CD4-positive, alpha-beta T cell (primary cell): Measurements from ENCODE around the gene MEGF8. TPM values are rescaled to one million over a fixed set of nuclear protein-coding genes. Genes with fewer than 3 reads are reported as not detected.

Source experiments
- ATAC-seq: fragments of 200-7000 bp; cut with Tn5 transposase; one replicate; pipeline ENCODE4 v1.10.0; 2022; ENCODE audit warnings: mild to moderate bottlenecking; ENCODE audit not compliant: poor library complexity
- CTCF ChIA-PET: fragments of 350-600 bp; sonication (Branson Sonifier 250); formaldehyde crosslinking; loops from one replicate; lab custom pipeline; 2021; ENCODE audit warnings: antibody characterized with exemption, inconsistent platforms; lab: Charles Lee
- POLR2A ChIA-PET: fragments of 350-600 bp; sonication (Branson Sonifier 250); formaldehyde crosslinking; loops from one replicate; lab custom pipeline; 2021; ENCODE audit warnings: antibody characterized with exemption, inconsistent platforms; lab: Charles Lee
- DNase-seq, 14 experiments: peaks; one replicate each; pipeline ENCODE4 v3.0.0-alpha.2; 2013 to 2020; ENCODE audit warnings: mixed read lengths in 2 of 14
- H3K27ac ChIP-seq, 2 donors: one replicate each; pipeline versions ENCODE4 v1.5.1 to v1.7.0; 2013; ENCODE audit warnings: low read length in 2 of 2, low read depth in 1 of 2, mild to moderate bottlenecking in 1 of 2
- H3K27me3 ChIP-seq, 2 experiments: 1 replicate in 1 of 2; 2 replicates in 1 of 2; pipeline versions ENCODE4 v1.6.1 to v1.7.0; 2013; ENCODE audit warnings: low read length in 2 of 2, control low read depth in 1 of 2, mild to moderate bottlenecking in 1 of 2, moderate library complexity in 1 of 2; ENCODE audit not compliant: insufficient read depth in 2 of 2, control insufficient read depth in 1 of 2
- H3K36me3 ChIP-seq: one replicate; pipeline ENCODE4 v1.6.1; 2013; ENCODE audit warnings: low read length, control low read depth; ENCODE audit not compliant: insufficient read depth
- H3K4me1 ChIP-seq: one replicate; pipeline ENCODE4 v1.6.1; 2013; ENCODE audit warnings: low read length, control low read depth; ENCODE audit not compliant: insufficient read depth
- H3K4me3 ChIP-seq: one replicate; pipeline ENCODE4 v1.5.1; 2013; ENCODE audit warnings: mild to moderate bottlenecking, low read length, moderate library complexity
- H3K9me3 ChIP-seq, 2 experiments: 1 replicate in 1 of 2; 2 replicates in 1 of 2; pipeline versions ENCODE4 v1.6.1 to v1.7.0; 2013; ENCODE audit warnings: low read length in 2 of 2, mild to moderate bottlenecking in 2 of 2, control low read depth in 1 of 2, moderate library complexity in 1 of 2; ENCODE audit not compliant: control insufficient read depth in 1 of 2, insufficient read depth in 1 of 2
- H3K27ac Mint-ChIP-seq: one replicate; pipeline ENCODE4 v1.8.0; 2020; ENCODE audit warnings: mixed read lengths
- H3K27me3 Mint-ChIP-seq: one replicate; pipeline ENCODE4 v1.8.0; 2021; ENCODE audit warnings: mixed read lengths
- H3K36me3 Mint-ChIP-seq: one replicate; pipeline ENCODE4 v1.8.0; 2021; ENCODE audit warnings: low read depth, mixed read lengths
- H3K4me1 Mint-ChIP-seq: one replicate; pipeline ENCODE4 v1.8.0; 2021; ENCODE audit warnings: low read depth, mixed read lengths
- H3K4me3 Mint-ChIP-seq: one replicate; pipeline ENCODE4 v1.8.0; 2020; ENCODE audit warnings: mild to moderate bottlenecking, mixed read lengths
- H3K9me3 Mint-ChIP-seq: one replicate; pipeline ENCODE4 v1.8.0; 2020; ENCODE audit warnings: mixed read lengths
- CTCF ChIP-seq: fragments of 200-600 bp; IDR thresholded peaks from one replicate; pipeline ENCODE4 v1.8.0; 2022; ENCODE audit warnings: antibody characterized with exemption, mild to moderate bottlenecking
- intact Hi-C, 2 experiments: fragments of 100-400 bp; cut with DNase I in 1 of 2; cut with micrococcal nuclease in 1 of 2; formaldehyde crosslinking; loops; one replicate each; pipeline versions ENCODE4 v1.15.1 to v1.9.0; 2023 to 2025; cut with DNase I, micrococcal nuclease
- total RNA-seq, 174 experiments: library from RNA in 2 of 174; stranded (reverse) in 2 of 174; gene quantifications; one replicate each; pipeline ENCODE4 v1.2.3 and lab custom pipeline; 2021 to 2026

Gene MEGF8
- total RNA-seq, 2 experiments from 2014 or later: 4.1 to 4.2 TPM

DNA sequence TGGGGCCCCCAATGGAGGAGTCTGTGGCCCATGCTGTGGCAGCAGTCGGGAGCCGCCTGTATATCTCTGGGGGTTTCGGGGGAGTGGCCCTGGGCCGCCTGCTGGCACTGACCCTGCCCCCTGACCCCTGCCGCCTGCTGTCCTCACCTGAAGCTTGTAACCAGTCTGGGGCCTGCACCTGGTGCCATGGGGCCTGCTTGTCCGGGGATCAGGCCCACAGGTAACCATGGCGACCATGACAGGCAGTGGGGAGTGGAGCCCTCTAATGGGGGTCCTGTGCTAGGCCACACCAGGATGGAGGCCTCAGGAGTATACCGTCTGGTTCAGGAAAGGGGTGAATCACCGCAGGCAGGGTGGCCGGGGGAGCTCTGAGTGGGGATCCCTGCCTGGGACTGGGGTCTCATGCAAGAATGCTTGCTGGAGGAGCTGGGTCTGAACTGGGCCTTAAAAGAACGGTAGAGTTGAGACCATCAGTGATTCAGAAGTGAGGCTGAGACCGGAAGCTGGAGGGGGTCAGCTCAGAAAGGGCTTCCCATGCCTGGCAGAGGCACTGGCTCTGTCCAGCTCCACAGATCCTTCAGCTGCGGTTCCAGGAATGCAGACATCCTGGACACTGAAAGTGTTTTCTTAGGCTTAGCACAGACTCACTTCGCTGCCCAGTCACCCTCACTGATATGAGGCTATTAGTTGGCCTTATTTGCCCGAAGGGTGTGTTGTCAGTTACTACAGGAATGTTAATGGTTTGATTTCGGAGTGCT is 35.5 kb downstream of the MEGF8 start:
- CTCF ChIA-PET: no interaction called here

GRCh38 chr19:42361545-42361910 is 36.1 kb downstream of the MEGF8 start:
- H3K4me1 Mint-ChIP-seq: no peaks in the 10 kb centered on the region
- no peak overlapping the region for H3K27ac Mint-ChIP-seq
- H3K4me1 ChIP-seq: no peaks in the 10 kb centered on the region
- CTCF ChIA-PET: no interaction called here
- POLR2A ChIA-PET: no interaction called here
- H3K4me3 ChIP-seq: no peak overlapping the region
- H3K36me3 ChIP-seq: peaks cover 8% of the 10 kb centered on the region
- no peak for TF ChIP-seq CTCF
- H3K27me3 ChIP-seq: no peaks in the 10 kb centered on the region
- intact Hi-C loops: no loop called here
- ATAC-seq (no peak), DNase-seq (no peak)
- H3K9me3 Mint-ChIP-seq: no peaks in the 10 kb centered on the region
- H3K36me3 Mint-ChIP-seq: peaks cover 6% of the 10 kb centered on the region
- H3K27me3 Mint-ChIP-seq: no peaks in the 10 kb centered on the region
- no peaks in the 10 kb centered on the region for H3K9me3 ChIP-seq
- no peak overlapping the region for H3K4me3 Mint-ChIP-seq
- no peak overlapping the region for H3K27ac ChIP-seq

More for the DNA sequence above, 35.5 kb downstream of the MEGF8 start:
- ATAC-seq (no peak), DNase-seq (no peak)
- POLR2A ChIA-PET: no interaction called here
- Histone ChIP-seq H3K27ac (no peak overlapping the region), H3K9me3 (no peaks in the 10 kb centered on the region), H3K4me3 (no peak overlapping the region), H3K4me1 (no peaks in the 10 kb centered on the region), H3K36me3 (peaks cover 8% of the 10 kb centered on the region), H3K27me3 (no peaks in the 10 kb centered on the region)
- Mint-ChIP-seq H3K9me3 (no peaks in the 10 kb centered on the region), H3K4me3 (no peak overlapping the region), H3K4me1 (no peaks in the 10 kb centered on the region), H3K36me3 (peaks cover 6% of the 10 kb centered on the region), H3K27ac (no peak overlapping the region), H3K27me3 (no peaks in the 10 kb centered on the region)
- TF ChIP-seq CTCF: no peak
- intact Hi-C loops: no loop called here

DNA sequence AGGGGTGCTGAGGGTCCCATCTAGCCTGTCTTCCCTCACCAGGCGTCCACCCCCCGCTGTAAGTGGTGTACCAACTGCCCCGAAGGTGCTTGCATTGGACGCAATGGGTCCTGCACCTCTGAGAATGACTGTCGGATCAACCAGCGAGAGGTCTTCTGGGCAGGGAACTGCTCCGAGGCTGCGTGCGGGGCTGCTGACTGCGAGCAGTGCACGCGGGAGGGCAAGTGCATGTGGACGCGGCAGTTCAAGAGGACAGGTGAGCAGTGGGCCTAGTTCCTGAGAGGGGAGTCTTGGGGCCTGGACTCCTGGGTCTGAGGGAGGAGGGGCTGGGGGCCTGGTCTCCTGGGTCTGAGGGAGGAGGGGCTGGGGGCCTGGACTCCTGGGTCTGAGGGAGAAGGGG is 36.9 kb downstream of the MEGF8 start:
- H3K27me3 Mint-ChIP-seq: no peaks in the 10 kb centered on the region
- DNase-seq (no peak), ATAC-seq (no peak)
- Histone ChIP-seq H3K4me3 (no peak overlapping the region), H3K4me1 (no peaks in the 10 kb centered on the region), H3K36me3 (peaks cover 3% of the 10 kb centered on the region), H3K27me3 (no peaks in the 10 kb centered on the region), H3K27ac (no peak overlapping the region), H3K9me3 (no peaks in the 10 kb centered on the region)
- POLR2A ChIA-PET: no interaction called here
- H3K9me3 Mint-ChIP-seq: no peaks in the 10 kb centered on the region
- no peak overlapping the region for H3K4me3 Mint-ChIP-seq
- TF ChIP-seq CTCF: no peak
- no peaks in the 10 kb centered on the region for H3K4me1 Mint-ChIP-seq
- H3K27ac Mint-ChIP-seq: no peak overlapping the region
- intact Hi-C loops: no loop called here
- peaks cover 6% of the 10 kb centered on the region for H3K36me3 Mint-ChIP-seq
- CTCF ChIA-PET: no interaction called here
